Stimulated activated CD8-positive, alpha-beta memory T cell treated with anti-CD3 and anti-CD28 coated beads, Interleukin-7, amount 100 ng/mL, for 1 hour (primary cell): ENCODE measurements around the gene CETN2.
"Not testable (repeated sequence)": the region's sequence is repeated elsewhere in the genome, so short reads cannot be mapped to it uniquely, and the experiment has no call there.

Experiments used
- DNase-seq, 2 donors: peaks; one replicate each; pipeline ENCODE4 v3.0.0-alpha.2; 2020; ENCODE audit warnings: low read depth in 2 of 2

CETN2 gene

GRCh38 chrX:152830312-152831305 lies at the start of gene CETN2, which contains the start of gene NSDHL:
Gene CETN2 (minus strand): TSS chrX:152830757. CDS start chrX:152830710, 47 bp downstream.
Gene NSDHL (plus strand): TSS chrX:152831063. CDS start chrX:152846325, 15,262 bp downstream.
- DNase-seq, result peak; percentile 82 to 84

GRCh38 chrX:152878976-152879755 lies 48.6 kb upstream of the CETN2 start:
- DNase-seq, result no peak

DNA sequence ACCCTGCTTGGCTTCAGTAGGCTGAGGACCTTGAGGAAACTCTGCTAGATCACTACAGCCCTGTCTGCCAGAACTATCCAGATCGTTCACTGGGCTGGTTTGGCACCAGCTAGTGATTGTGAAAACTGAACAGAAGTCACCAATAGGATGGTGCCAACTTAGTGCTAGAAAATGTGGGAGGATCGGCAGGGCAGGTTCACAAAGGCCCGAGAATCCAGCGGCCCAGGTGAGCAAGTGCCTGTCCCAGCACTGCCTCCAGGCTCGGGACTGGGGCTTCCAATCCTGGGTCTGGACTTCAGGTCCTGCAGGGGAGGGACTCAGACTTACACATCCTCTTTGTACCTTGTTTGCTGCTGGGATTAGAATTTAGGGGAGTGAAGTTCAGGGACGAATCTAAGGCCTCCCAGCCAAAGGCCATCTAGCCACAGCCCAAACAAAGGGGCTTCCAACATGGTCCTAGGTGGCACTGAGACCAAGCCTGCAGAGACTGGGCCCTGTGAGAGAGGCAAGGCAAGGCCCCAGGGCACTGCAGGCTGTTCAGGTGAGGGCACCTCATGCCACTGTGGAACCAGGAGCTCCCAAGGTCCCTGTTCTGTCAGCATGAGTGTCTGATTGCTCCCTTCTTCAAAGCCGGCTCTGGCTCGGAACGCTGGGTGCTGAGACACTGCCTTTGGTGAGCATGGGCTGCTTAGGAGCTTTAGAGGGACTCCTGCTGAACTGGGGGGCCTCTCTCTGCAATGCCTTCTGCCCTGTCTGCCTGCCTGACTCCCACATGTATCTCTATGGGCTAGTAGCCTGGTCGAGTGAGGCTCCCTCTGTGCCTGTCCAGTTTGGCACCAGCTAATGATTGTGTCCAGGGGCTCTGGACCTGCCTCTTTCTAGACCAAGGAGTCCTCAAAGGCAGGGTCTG lies 46.6 kb upstream of the CETN2 start:
- no peak for DNase-seq

GRCh38 chrX:152873361-152873760 lies 42.8 kb upstream of the CETN2 start:
- DNase-seq, result no peak

- no peak for DNase-seq
These were observed 42.0 kb upstream of the CETN2 start for GRCh38 chrX:152872522-152872921.

DNA sequence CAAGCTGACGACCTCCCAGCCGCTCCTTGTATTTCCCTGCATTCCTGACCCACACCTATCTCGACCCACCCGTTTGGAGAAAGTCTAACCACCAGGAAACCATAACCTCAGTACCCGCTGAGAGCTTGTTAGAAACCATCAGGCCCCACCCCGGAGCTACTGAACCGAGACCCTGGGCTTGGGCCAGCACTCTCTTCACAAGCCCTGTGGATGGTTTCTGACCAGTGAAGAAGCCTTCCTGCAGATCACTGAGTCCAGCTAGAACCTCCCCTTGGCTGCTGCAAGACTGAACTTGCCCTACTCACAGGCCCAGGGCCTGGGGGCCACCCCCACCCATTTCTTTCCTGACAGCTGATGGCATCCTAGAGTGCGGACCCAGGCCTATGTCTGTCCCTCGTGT lies 40.7 kb upstream of the CETN2 start:
- no peak for DNase-seq

DNA sequence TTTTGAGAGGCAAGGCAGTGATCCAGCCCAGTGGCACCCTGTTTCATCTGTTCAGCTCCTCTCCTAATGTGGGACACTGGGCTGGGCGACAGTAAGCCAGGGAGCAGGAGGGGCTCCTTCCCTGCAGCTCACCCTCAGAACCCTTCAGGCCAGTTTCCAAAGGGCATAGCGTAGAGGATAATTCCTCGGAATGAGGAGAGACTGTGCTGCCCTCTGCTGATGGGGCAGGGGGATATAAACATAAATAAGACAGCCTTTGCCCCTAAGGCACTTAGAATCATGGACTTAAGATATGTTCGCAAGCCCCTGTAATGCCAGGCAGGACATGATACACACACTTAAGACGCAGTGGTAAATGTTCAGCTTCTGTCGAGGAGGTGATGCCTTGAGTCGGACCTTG lies 39.4 kb upstream of the CETN2 start:
- DNase-seq, result no peak

DNA sequence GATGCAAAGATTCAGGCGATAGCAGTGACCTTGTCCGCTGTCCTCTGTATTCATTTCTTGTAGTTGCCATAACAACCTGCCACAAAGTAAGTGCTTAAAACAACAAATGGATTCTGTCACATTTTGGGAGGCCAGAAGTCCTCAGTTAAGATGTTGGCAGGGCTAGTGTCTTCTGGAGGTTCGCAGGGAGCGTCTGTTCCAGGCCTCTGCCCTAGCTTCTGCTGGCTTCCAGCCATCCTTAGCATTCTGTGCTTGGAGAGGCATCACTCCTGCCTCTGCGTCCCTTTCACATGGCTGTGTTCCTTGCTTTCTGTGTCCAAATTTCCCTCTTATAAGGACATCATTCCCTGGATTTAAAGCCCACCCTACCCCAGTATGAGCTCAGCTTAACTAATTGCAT lies 35.8 kb upstream of the CETN2 start:
- no peak for DNase-seq

- no peak for DNase-seq
These were observed 34.8 kb upstream of the CETN2 start for GRCh38 chrX:152865232-152865920.

DNA sequence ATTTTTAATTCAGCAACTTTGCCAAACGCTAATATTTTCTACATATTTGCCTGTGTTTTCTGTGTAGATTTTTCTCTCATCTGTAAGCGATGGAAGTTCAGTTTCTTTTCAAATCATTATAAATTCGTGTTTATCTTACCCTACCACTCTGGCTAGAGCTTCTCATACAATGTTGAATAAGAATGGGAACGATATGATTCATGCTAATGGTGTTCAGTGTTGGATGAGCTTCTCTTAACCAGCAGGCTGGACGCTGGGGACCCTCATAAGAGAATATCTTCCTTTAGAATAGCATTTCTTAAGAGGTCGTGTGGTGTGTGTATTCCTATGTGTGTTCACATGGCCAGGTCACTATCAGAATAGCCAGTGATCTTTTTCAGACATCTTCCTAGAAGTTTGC lies 31.3 kb upstream of the CETN2 start:
- DNase-seq, result no peak

DNA sequence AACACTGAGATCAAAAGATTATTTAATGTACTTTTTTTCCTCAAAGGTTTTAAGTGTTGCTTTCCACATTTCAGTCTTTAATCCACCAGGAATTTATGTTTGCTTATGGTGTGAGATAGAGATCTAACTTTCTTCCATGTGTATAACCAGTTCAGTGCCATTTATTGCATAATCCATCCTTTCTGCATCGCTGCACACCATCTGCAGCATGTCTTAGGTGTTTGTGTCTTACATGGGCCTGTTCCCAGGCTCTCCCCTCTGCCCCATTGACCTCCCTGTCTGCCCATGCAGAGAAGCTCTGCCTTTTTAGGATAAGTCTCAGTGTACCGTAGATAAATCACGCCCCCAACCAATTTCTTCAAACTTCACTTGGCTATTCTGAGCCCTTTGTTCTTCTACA lies 30.6 kb upstream of the CETN2 start:
- DNase-seq, result no peak

DNA sequence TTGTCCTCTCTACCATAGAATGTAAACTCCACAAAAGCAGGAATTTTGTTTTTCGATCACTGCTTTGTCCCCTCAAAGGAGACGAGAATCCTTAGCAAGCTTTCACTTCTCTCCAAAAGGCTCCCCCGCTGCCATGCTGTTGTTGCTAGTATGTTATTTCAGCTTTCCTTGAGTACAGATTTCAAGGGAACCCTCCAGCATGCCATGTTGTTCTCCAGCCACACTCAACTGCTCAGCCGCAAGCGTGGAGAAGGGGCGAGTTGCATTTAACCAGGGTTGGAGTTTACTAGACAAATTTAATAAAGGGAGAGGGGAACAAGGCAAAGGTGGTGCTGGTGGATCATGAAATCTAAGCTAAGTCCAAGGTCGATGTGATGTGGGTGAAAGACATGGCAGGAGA lies 23.4 kb upstream of the CETN2 start:
- DNase-seq, result no peak

DNA sequence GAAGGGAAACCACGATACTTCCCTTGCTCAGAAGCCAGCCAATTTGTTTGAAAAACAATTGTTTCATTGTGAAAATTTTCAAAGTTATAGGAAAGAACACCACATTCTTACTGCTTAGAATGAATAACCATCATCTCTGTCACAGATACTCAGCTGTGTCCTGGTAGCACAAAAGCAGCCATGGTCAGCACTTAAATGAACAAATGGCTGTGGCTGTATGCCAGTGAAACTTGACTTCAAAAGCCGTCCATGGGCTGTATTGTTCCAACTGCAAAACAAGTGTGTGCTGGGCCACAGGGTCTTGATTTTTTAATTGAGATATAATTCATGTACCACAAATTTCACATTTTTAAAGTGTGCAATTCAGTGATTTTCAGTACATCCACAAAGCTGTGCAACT lies 19.9 kb upstream of the CETN2 start:
- DNase-seq, result no peak

- no peak for DNase-seq
These were observed 16.7 kb upstream of the CETN2 start for GRCh38 chrX:152847281-152847680.

DNA sequence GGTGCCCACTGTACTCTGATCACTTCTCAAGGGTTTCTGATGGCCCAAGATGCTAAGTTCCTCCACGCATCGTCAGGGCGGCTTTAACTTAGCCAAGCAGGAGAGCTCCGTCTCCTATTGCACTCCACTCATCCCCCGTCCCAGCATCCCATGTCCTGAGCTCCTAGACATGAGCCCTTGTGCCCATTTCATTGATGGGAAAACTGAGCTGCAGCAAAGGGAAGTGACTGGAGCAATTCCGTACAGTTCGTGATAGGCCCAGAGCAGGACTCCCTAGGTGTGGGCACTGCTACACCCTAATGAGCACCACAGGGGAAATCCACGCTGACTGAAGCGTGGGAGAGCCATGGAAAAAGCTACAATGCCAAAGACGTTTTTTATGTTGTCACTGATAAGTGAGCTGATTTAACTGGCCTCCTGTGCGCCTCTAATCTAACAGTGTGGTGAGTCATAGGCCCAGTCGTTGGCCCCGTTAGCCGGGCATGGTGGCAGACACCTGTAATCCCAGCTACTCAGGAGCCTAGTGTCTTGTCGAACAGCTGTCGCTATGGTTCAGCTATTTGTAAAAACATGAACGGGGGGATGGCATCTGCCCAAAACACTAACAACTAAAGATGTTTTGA lies 15.2 kb upstream of the CETN2 start:
- DNase-seq, result no peak

GRCh38 chrX:152844256-152844655 lies 13.7 kb upstream of the CETN2 start:
- DNase-seq, result no peak

DNA sequence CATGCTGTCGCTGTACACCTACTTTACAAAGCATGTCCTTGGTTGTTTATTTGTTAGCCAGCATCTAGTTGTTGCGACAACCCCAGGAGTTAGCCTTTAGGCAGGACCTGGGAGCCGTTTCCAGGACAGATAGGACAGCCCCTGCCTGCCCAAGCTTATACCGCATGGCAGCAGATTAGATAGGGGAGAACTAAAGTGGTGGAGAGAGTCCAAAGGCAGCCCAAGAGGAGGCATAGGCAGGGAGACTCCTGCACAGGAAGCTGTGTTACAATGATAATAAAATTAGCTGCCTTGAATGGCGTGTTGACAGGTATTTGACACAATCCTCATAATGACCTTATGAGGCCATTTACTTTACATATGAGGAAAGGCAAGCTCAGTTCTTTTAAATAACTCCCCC lies 13.3 kb upstream of the CETN2 start:
- no peak for DNase-seq

DNA sequence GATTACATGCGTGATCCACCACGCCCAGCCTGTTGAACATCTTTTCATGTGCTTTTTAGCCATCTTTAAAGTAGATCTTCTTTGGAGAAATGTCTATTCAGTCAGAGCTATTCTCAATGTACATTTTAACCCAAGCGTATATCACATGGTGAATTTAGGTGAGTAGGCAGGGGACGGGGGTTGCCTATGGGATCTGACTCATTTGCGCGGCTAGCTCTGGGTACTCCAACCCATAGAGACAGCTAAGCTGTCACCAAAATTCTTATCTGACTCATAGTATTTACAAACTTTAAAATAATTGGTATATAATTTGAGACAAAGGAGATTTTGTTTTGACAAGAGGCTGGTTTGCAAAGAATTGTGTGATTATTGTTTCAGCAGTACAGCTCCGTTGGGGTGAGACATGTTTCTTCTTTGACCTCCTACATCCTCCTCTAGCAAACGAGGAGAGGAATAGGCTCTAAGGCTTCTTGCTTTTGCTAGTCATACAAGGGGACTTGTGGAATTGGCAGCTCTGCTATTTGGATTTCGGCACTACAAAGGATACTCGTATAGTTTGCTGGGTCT lies 12.3 kb upstream of the CETN2 start:
- DNase-seq, result no peak

DNA sequence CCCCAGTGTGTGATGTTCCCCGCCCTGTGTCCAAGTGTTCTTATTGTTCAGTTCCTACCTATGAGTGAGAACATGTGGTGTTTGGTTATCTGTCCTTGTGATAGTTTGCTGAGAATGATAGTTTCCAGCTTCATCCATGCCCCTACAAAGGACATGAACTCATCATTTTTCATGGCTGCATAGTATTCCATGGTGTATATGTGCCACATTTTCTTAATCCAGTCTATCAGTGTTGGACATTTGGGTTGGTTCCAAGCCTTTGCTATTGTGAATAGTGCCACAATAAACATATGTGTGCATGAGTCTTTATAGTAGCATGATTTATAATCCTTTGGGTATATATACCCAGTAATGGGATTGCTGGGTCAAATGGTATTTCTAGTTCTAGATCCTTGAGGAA lies 4.9 kb upstream of the CETN2 start:
- DNase-seq, result not testable (repeated sequence)

- DNase-seq, result no peak
These were observed 2.8 kb upstream of the CETN2 start for GRCh38 chrX:152833378-152833777.
